ENCODE results near the gene STK17B. TPM values are rescaled to one million over a fixed set of nuclear protein-coding genes. Genes with fewer than 3 reads are reported as not detected.

The STK17B gene
- polyA plus RNA-seq, 3 donors: 171 to 296 (median 244) TPM

GRCh38 chr2:196201229-196202009, 30.0 kb upstream of the STK17B start:
- Histone ChIP-seq H2AFZ (ENCODE audit: insufficient read depth, low read depth, low read length, poor library complexity, severe bottlenecking) (no peak overlapping the region), H3K27me3 (ENCODE audit: control insufficient read depth in 2 of 2, insufficient read depth in 2 of 2, low read length in 2 of 2) (no peaks in the 10 kb centered on the region), H3K4me2 (replicated peaks; ENCODE audit: extremely low read depth, low read length, poor library complexity, severe bottlenecking) (no peak overlapping the region), H4K20me1 (ENCODE audit: insufficient read depth, low read length) (no peaks in the 10 kb centered on the region), H3K79me2 (ENCODE audit: insufficient read depth, low read length) (no peaks in the 10 kb centered on the region), H3K9me3 (replicated peaks in 1 of 2; ENCODE audit: control insufficient read depth in 1 of 2, insufficient read depth in 1 of 2, low read length in 2 of 2) (no peaks in the 10 kb centered on the region), H3K27ac (ENCODE audit: low read depth in 1 of 2, low read length in 2 of 2) (no peak overlapping the region), H3K9ac (ENCODE audit: insufficient read depth, low read length, poor library complexity, severe bottlenecking) (no peak overlapping the region), H3K4me3 (replicated peaks in 1 of 3; ENCODE audit: low read depth in 2 of 3, low read length in 3 of 3) (no peak overlapping the region), H3K4me1 (ENCODE audit: control insufficient read depth in 1 of 2, insufficient read depth in 2 of 2, low read length in 2 of 2) (no peaks in the 10 kb centered on the region), H3K36me3 (replicated peaks in 1 of 2; ENCODE audit: control insufficient read depth in 1 of 2, insufficient read depth in 2 of 2, low read length in 2 of 2) (no peaks in the 10 kb centered on the region)
- TF ChIP-seq CTCF (IDR thresholded peaks at IDR 0.05): no peak
- no peak overlapping the region for H3K4me3 Mint-ChIP-seq
- peak overlapping the region in 1 of 7 donors; percentile 10 for H3K27ac Mint-ChIP-seq
- no peaks in the 10 kb centered on the region for H3K27me3 Mint-ChIP-seq (ENCODE audit: low read depth in 3 of 3)
- 89% methylated on average over 3 of the region's 5 CpGs for WGBS (ENCODE audit: insufficient coverage)
- intact Hi-C loops (cut with micrococcal nuclease): no loop called here
- H3K36me3 Mint-ChIP-seq: peaks cover 0 to 2% of the 10 kb centered on the region in 2 donors
- DNase-seq: peak in 1 of 3 donors; percentile 13
- peaks cover 2% of the 10 kb centered on the region for H3K4me1 Mint-ChIP-seq
- no peaks in the 10 kb centered on the region for H3K9me3 Mint-ChIP-seq

- H3K9ac ChIP-seq (ENCODE audit: insufficient read depth, low read length, poor library complexity, severe bottlenecking): no peak overlapping the region
- Mint-ChIP-seq H3K4me3 (no peak overlapping the region), H3K9me3 (no peaks in the 10 kb centered on the region), H3K4me1 (peaks cover 2% of the 10 kb centered on the region), H3K27me3 (ENCODE audit: low read depth in 3 of 3) (no peaks in the 10 kb centered on the region), H3K27ac (no peak overlapping the region), H3K36me3 (peaks cover 0 to 2% of the 10 kb centered on the region in 2 donors)
- H3K4me3 ChIP-seq (replicated peaks in 1 of 3; ENCODE audit: low read depth in 2 of 3, low read length in 3 of 3): no peak overlapping the region
- no peaks in the 10 kb centered on the region for H3K9me3 ChIP-seq (replicated peaks in 1 of 2; ENCODE audit: control insufficient read depth in 1 of 2, insufficient read depth in 1 of 2, low read length in 2 of 2)
- no peak for TF ChIP-seq CTCF (IDR thresholded peaks at IDR 0.05)
- intact Hi-C loops (cut with micrococcal nuclease): no loop called here
- no peaks in the 10 kb centered on the region for H3K79me2 ChIP-seq (ENCODE audit: insufficient read depth, low read length)
- no peak overlapping the region for H3K27ac ChIP-seq (ENCODE audit: low read depth in 1 of 2, low read length in 2 of 2)
- H2AFZ ChIP-seq (ENCODE audit: insufficient read depth, low read depth, low read length, poor library complexity, severe bottlenecking): no peak overlapping the region
- no peak for DNase-seq
- H3K4me1 ChIP-seq (ENCODE audit: control insufficient read depth in 1 of 2, insufficient read depth in 2 of 2, low read length in 2 of 2): peaks cover 0 to under 1% of the 10 kb centered on the region in 2 donors
- no peaks in the 10 kb centered on the region for H3K27me3 ChIP-seq (ENCODE audit: control insufficient read depth in 2 of 2, insufficient read depth in 2 of 2, low read length in 2 of 2)
- 100% methylated on average over 1 of the region's 2 CpGs for WGBS (ENCODE audit: insufficient coverage)
- H4K20me1 ChIP-seq (ENCODE audit: insufficient read depth, low read length): no peaks in the 10 kb centered on the region
- H3K36me3 ChIP-seq (replicated peaks in 1 of 2; ENCODE audit: control insufficient read depth in 1 of 2, insufficient read depth in 2 of 2, low read length in 2 of 2): no peaks in the 10 kb centered on the region
- no peak overlapping the region for H3K4me2 ChIP-seq (replicated peaks; ENCODE audit: extremely low read depth, low read length, poor library complexity, severe bottlenecking)
Measured at GRCh38 chr2:196200557-196200956, 29.2 kb upstream of the STK17B start.

Data from CD14-positive monocyte (primary cell).